HepG2 (cell line): ENCODE measurements around the gene GOLGA8B. TPM values are rescaled to one million over a fixed set of nuclear protein-coding genes. Genes with fewer than 3 reads are reported as not detected.

Experiments used
- CAMTA2 ChIP-seq: sonication (generic); formaldehyde crosslinking; IDR thresholded peaks from 2 replicates; pipeline ENCODE4 v1.4.0; 2020; ENCODE audit warnings: mild to moderate bottlenecking, missing genetic modification reagents, borderline replicate concordance
- ERF ChIP-seq: IDR thresholded peaks from 2 replicates; pipeline ENCODE4 v1.6.1; 2018; ENCODE audit warnings: missing biosample characterization, missing genetic modification reagents
- GLI4 ChIP-seq: sonication (generic); formaldehyde crosslinking; IDR thresholded peaks from 2 replicates; pipeline ENCODE4 v1.5.1; 2020; ENCODE audit warnings: missing genetic modification reagents, mild to moderate bottlenecking, moderate library complexity, borderline replicate concordance
- NONO ChIP-seq, 2 experiments: fragments of 450-650 bp in 1 of 2; sonication (generic) in 1 of 2; formaldehyde crosslinking in 1 of 2; IDR thresholded peaks in 1 of 2; conservative IDR thresholded peaks in 1 of 2; 2 replicates each; pipeline versions ENCODE4 v1.6.1 to v1.8.0; 2017 to 2022; ENCODE audit warnings: mild to moderate bottlenecking in 1 of 2, missing genetic modification reagents in 1 of 2, moderate library complexity in 1 of 2
- NR2C2 ChIP-seq: sonication (generic); formaldehyde crosslinking; IDR thresholded peaks from 2 replicates; pipeline ENCODE4 v1.4.0; 2020; ENCODE audit warnings: missing genetic modification reagents, mild to moderate bottlenecking, moderate library complexity, borderline replicate concordance
- RELA ChIP-seq: sonication (generic); formaldehyde crosslinking; IDR thresholded peaks from 2 replicates; pipeline ENCODE4 v1.4.0; 2020; ENCODE audit warnings: missing genetic modification reagents
- RXRA ChIP-seq: sonication (generic); formaldehyde crosslinking; IDR thresholded peaks from 2 replicates; pipeline ENCODE4 v1.5.1; 2020; ENCODE audit warnings: missing genetic modification reagents
- SMC3 ChIP-seq: IDR thresholded peaks from 2 replicates; pipeline ENCODE4 v1.6.1; 2011; ENCODE audit warnings: low read length, improper control_type of control experiment
- TAF1 ChIP-seq: sonication (generic); formaldehyde crosslinking; IDR thresholded peaks from 2 replicates; pipeline ENCODE4 v1.4.0; 2020; ENCODE audit warnings: missing genetic modification reagents
- TRIM24 ChIP-seq: sonication (generic); formaldehyde crosslinking; IDR thresholded peaks from 2 replicates; pipeline ENCODE4 v1.8.0; 2022; ENCODE audit warnings: mild to moderate bottlenecking, missing genetic modification reagents
- ZNF274 ChIP-seq: sonication (generic); formaldehyde crosslinking; IDR thresholded peaks from 2 replicates; pipeline ENCODE4 v1.5.1; 2020; ENCODE audit warnings: mild to moderate bottlenecking, missing genetic modification reagents
- ZNF350 ChIP-seq: sonication (generic); formaldehyde crosslinking; IDR thresholded peaks from 2 replicates; pipeline ENCODE4 v1.4.0; 2020; ENCODE audit warnings: mild to moderate bottlenecking, low read depth, missing genetic modification reagents, borderline replicate concordance
- ZSCAN20 ChIP-seq: sonication (generic); formaldehyde crosslinking; IDR thresholded peaks from 2 replicates; pipeline ENCODE4 v1.4.0; 2020; ENCODE audit warnings: missing genetic modification reagents, mild to moderate bottlenecking, borderline replicate concordance
- polyA plus RNA-seq, 8 experiments: library from polyadenylated mRNA; depleted of rRNA in 3 of 8; stranded (reverse) in 7 of 8; unstranded in 1 of 8; fragments of >200 nt; fragmentation: Illumina TruSeq in 4 of 8; extraction: Trizol in 4 of 8; gene quantifications; 2 replicates each; pipeline versions ENCODE4 v1.2.1 to v1.2.3, GENCODE V29; 2011 to 2016; ENCODE audit warnings: low read depth in 4 of 8, missing spikeins in 1 of 8, mixed read lengths in 1 of 8; ENCODE audit not compliant: insufficient read depth in 1 of 8
- total RNA-seq, 5 experiments: library from RNA; depleted of rRNA; stranded (reverse); fragments of >200 nt; fragmentation: Illumina TruSeq; extraction: Trizol; gene quantifications; 2 replicates each; pipeline ENCODE4 v1.2.3, GENCODE V29; 2016; ENCODE audit warnings: low read depth in 1 of 5
- TF ChIP-seq, protein P1 (sequence below): sonication (generic); formaldehyde crosslinking; IDR thresholded peaks from 2 replicates; pipeline ENCODE4 v1.4.0; 2020; ENCODE audit warnings: missing genetic modification reagents
- TF ChIP-seq, protein P2 (sequence below): sonication (generic); formaldehyde crosslinking; IDR thresholded peaks from 2 replicates; pipeline ENCODE4 v1.4.0; 2020; ENCODE audit warnings: missing genetic modification reagents
- TF ChIP-seq, protein P3 (sequence below): sonication (generic); formaldehyde crosslinking; IDR thresholded peaks from 2 replicates; pipeline ENCODE4 v1.4.0; 2020; ENCODE audit warnings: mild to moderate bottlenecking, missing genetic modification reagents
- TF ChIP-seq, protein P4 (sequence below): sonication (generic); formaldehyde crosslinking; IDR thresholded peaks from 2 replicates; pipeline ENCODE4 v1.8.0; 2023; ENCODE audit warnings: mild to moderate bottlenecking, missing genetic modification reagents

The GOLGA8B gene
- total and polyA plus RNA-seq, 2 of the 13 experiments (the other 11 are each of a cell fraction or from before 2014, with no cell fraction given): 38.8 to 89.0 TPM

DNA sequence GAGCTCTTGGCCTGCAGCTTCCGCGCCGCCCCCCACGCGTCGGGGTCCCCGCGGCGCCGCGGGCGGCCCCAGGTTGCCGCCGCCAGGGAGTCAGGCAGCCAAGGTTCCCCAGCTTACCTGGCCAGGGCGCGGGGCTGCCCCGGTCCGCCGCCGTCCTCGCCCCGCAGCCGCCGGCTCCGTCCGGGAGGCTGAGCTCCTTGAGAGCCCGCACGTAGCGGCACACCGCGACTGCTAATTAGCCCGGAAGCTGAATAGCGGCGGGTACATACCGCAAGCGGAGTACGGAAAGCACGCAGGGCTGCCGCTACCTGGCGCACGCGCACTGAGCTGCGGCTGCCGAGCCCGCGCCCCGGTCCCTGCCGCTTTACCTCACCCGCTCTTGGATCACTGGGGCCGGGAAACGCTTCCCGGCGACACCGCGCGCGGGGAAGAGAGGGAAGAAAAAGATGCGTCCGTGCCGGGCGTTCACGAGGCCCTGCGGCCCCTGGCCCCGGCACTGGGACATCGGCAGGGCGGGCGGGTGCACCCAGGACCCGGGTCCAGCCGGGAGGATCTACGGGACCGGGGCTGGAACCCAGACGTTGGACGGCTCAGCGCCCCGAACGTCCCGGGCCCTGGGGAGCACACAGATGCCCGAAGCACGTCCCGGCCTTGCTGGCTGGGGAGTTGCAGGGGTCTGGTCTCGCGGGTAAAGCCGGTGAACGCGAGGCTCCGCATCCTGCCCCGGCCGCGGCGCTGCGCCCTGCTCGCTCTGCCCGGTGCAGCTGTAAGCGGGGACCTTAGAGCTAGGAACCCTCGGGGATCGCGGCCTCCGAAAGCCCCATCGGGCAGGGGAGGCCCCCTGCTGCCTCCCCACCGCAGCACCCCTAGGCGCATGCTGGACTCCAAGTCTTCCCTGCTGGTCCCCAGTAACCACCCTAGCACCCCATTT, at the start of gene GOLGA8B (continued):
- TF ChIP-seq ZNF350 (CRISPR knock-in tag) (peak; percentile 75), RELA (CRISPR knock-in tag) (no peak), ERF (peak; percentile 38; the same call in 1 of the 2 replicates), SMC3 (no peak), TRIM24 (CRISPR knock-in tag) (no peak), ZNF274 (CRISPR knock-in tag) (peak; percentile 66; the same call in 1 of the 2 replicates), ZSCAN20 (CRISPR knock-in tag) (peak; percentile 81; the same call in 1 of the 2 replicates), CAMTA2 (no peak), NONO (IDR thresholded peaks at IDR 0.05) (no peak), NONO (CRISPR knock-in tag; conservative IDR thresholded peaks at IDR 0.05) (no peak; the same call in none of the 2 replicates), RXRA (CRISPR knock-in tag) (0 out of 2 replicates have a peak, but pooled peaks have one; percentile 33), TAF1 (peak; percentile 78), GLI4 (CRISPR knock-in tag) (peak; percentile 43; the same call in 1 of the 2 replicates), NR2C2 (CRISPR knock-in tag) (peak; percentile 39; the same call in 1 of the 2 replicates)
- TF ChIP-seq, protein P1, sequence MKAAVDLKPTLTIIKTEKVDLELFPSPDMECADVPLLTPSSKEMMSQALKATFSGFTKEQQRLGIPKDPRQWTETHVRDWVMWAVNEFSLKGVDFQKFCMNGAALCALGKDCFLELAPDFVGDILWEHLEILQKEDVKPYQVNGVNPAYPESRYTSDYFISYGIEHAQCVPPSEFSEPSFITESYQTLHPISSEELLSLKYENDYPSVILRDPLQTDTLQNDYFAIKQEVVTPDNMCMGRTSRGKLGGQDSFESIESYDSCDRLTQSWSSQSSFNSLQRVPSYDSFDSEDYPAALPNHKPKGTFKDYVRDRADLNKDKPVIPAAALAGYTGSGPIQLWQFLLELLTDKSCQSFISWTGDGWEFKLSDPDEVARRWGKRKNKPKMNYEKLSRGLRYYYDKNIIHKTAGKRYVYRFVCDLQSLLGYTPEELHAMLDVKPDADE (CRISPR knock-in tag): no peak
- TF ChIP-seq, protein P2, sequence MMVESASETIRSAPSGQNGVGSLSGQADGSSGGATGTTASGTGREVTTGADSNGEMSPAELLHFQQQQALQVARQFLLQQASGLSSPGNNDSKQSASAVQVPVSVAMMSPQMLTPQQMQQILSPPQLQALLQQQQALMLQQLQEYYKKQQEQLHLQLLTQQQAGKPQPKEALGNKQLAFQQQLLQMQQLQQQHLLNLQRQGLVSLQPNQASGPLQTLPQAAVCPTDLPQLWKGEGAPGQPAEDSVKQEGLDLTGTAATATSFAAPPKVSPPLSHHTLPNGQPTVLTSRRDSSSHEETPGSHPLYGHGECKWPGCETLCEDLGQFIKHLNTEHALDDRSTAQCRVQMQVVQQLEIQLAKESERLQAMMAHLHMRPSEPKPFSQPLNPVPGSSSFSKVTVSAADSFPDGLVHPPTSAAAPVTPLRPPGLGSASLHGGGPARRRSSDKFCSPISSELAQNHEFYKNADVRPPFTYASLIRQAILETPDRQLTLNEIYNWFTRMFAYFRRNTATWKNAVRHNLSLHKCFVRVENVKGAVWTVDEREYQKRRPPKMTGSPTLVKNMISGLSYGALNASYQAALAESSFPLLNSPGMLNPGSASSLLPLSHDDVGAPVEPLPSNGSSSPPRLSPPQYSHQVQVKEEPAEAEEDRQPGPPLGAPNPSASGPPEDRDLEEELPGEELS (CRISPR knock-in tag): no peak
- TF ChIP-seq, protein P3, sequence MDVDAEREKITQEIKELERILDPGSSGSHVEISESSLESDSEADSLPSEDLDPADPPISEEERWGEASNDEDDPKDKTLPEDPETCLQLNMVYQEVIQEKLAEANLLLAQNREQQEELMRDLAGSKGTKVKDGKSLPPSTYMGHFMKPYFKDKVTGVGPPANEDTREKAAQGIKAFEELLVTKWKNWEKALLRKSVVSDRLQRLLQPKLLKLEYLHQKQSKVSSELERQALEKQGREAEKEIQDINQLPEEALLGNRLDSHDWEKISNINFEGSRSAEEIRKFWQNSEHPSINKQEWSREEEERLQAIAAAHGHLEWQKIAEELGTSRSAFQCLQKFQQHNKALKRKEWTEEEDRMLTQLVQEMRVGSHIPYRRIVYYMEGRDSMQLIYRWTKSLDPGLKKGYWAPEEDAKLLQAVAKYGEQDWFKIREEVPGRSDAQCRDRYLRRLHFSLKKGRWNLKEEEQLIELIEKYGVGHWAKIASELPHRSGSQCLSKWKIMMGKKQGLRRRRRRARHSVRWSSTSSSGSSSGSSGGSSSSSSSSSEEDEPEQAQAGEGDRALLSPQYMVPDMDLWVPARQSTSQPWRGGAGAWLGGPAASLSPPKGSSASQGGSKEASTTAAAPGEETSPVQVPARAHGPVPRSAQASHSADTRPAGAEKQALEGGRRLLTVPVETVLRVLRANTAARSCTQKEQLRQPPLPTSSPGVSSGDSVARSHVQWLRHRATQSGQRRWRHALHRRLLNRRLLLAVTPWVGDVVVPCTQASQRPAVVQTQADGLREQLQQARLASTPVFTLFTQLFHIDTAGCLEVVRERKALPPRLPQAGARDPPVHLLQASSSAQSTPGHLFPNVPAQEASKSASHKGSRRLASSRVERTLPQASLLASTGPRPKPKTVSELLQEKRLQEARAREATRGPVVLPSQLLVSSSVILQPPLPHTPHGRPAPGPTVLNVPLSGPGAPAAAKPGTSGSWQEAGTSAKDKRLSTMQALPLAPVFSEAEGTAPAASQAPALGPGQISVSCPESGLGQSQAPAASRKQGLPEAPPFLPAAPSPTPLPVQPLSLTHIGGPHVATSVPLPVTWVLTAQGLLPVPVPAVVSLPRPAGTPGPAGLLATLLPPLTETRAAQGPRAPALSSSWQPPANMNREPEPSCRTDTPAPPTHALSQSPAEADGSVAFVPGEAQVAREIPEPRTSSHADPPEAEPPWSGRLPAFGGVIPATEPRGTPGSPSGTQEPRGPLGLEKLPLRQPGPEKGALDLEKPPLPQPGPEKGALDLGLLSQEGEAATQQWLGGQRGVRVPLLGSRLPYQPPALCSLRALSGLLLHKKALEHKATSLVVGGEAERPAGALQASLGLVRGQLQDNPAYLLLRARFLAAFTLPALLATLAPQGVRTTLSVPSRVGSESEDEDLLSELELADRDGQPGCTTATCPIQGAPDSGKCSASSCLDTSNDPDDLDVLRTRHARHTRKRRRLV (CRISPR knock-in tag): peak; percentile 67; the same call in 1 of the 2 replicates
- TF ChIP-seq, protein P4, sequence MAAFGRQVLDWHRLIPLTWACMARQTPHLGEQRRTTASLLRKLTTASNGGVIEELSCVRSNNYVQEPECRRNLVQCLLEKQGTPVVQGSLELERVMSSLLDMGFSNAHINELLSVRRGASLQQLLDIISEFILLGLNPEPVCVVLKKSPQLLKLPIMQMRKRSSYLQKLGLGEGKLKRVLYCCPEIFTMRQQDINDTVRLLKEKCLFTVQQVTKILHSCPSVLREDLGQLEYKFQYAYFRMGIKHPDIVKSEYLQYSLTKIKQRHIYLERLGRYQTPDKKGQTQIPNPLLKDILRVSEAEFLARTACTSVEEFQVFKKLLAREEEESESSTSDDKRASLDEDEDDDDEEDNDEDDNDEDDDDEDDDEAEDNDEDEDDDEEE (CRISPR knock-in tag): 0 out of 2 replicates have a peak, but pooled peaks have one; percentile 77
